HepG2 (cell line): ENCODE data around the gene ZNF341. TPM values are rescaled to one million over a fixed set of nuclear protein-coding genes. Genes with fewer than 3 reads are reported as not detected.
A peak's percentile ranks its signal among the peaks of the same experiment; 100 is the strongest.

Experiments
- CBX2 ChIP-seq, 2 experiments: fragments of 200-600 bp in 1 of 2; sonication (generic); formaldehyde crosslinking in 1 of 2; IDR thresholded peaks; 2 replicates each; pipeline versions ENCODE4 v1.7.0 to v1.8.1; 2018 to 2022; ENCODE audit warnings: low read depth in 2 of 2, low read length in 1 of 2, mild to moderate bottlenecking in 1 of 2, missing genetic modification reagents in 1 of 2
- CENPT ChIP-seq: sonication (generic); formaldehyde crosslinking; IDR thresholded peaks from 2 replicates; pipeline ENCODE4 v1.8.0; 2022; ENCODE audit warnings: low read depth, mild to moderate bottlenecking, moderate library complexity, missing genetic modification reagents
- DNMT3B ChIP-seq: conservative IDR thresholded peaks from 2 replicates; pipeline ENCODE4 v1.6.1; 2016; ENCODE audit warnings: missing biosample characterization, control low read depth
- FOSL1 ChIP-seq: sonication (generic); formaldehyde crosslinking; IDR thresholded peaks from 2 replicates; pipeline ENCODE4 v1.9.0; 2021; ENCODE audit warnings: missing genetic modification reagents, borderline replicate concordance
- GFI1 ChIP-seq: sonication (generic); formaldehyde crosslinking; IDR thresholded peaks from 2 replicates; pipeline ENCODE4 v1.5.0; 2020; ENCODE audit warnings: missing genetic modification reagents, mild to moderate bottlenecking, borderline replicate concordance
- IRF1 ChIP-seq: sonication (generic); formaldehyde crosslinking; IDR thresholded peaks from 2 replicates; pipeline ENCODE4 v1.4.0; 2020; ENCODE audit warnings: low read depth, mild to moderate bottlenecking, missing genetic modification reagents
- KMT2B ChIP-seq: IDR thresholded peaks from 2 replicates; pipeline ENCODE4 v1.6.1; 2016; ENCODE audit warnings: missing genetic modification reagents, missing compliant biosample characterization
- NR2F1 ChIP-seq, 2 experiments: fragments of 450-650 bp in 1 of 2; formaldehyde crosslinking in 1 of 2; IDR thresholded peaks; 2 replicates each; pipeline versions ENCODE4 v1.5.0 to v1.6.1; 2016 to 2020; ENCODE audit warnings: mild to moderate bottlenecking in 1 of 2, missing compliant biosample characterization in 1 of 2, missing genetic modification reagents in 1 of 2, moderate library complexity in 1 of 2
- POGZ ChIP-seq: sonication (generic); formaldehyde crosslinking; IDR thresholded peaks from 2 replicates; pipeline ENCODE4 v1.4.0; 2020; ENCODE audit warnings: mild to moderate bottlenecking, missing genetic modification reagents
- RXRA ChIP-seq: sonication (generic); formaldehyde crosslinking; IDR thresholded peaks from 2 replicates; pipeline ENCODE4 v1.5.1; 2020; ENCODE audit warnings: missing genetic modification reagents
- SOX5 ChIP-seq: IDR thresholded peaks from 2 replicates; pipeline ENCODE4 v1.6.1; 2016; ENCODE audit warnings: borderline replicate concordance
- STAG1 ChIP-seq: sonication (generic); formaldehyde crosslinking; IDR thresholded peaks from 2 replicates; pipeline ENCODE4 v1.4.0; 2020; ENCODE audit warnings: missing genetic modification reagents
- SYNCRIP ChIP-seq: fragments of 200-400 bp; formaldehyde crosslinking; IDR thresholded peaks from 2 replicates; pipeline ENCODE4 v1.6.1; 2018; ENCODE audit warnings: mild to moderate bottlenecking, low read depth, low read length; ENCODE audit not compliant: insufficient read depth
- TCF12 ChIP-seq, 2 experiments: fragments of 450-650 bp in 1 of 2; sonication (generic) in 1 of 2; formaldehyde crosslinking in 1 of 2; IDR thresholded peaks; 2 replicates each; pipeline versions ENCODE4 v1.6.1 to v1.8.0; 2017 to 2022; ENCODE audit warnings: antibody characterized with exemption in 1 of 2, mild to moderate bottlenecking in 1 of 2, missing genetic modification reagents in 1 of 2, moderate library complexity in 1 of 2
- ZBTB33 ChIP-seq: sonication (generic); formaldehyde crosslinking; IDR thresholded peaks from 2 replicates; pipeline ENCODE4 v1.4.0; 2020; ENCODE audit warnings: missing genetic modification reagents
- ZBTB37 ChIP-seq: sonication (generic); formaldehyde crosslinking; IDR thresholded peaks from 2 replicates; pipeline ENCODE4 v1.4.0; 2020; ENCODE audit warnings: mild to moderate bottlenecking, missing genetic modification reagents
- ZBTB39 ChIP-seq: sonication (generic); formaldehyde crosslinking; IDR thresholded peaks from 2 replicates; pipeline ENCODE4 v1.5.0; 2020; ENCODE audit warnings: missing genetic modification reagents
- ZFYVE20 ChIP-seq: sonication (generic); formaldehyde crosslinking; IDR thresholded peaks from 2 replicates; pipeline ENCODE4 v1.8.0; 2023; ENCODE audit warnings: low read depth, mild to moderate bottlenecking, moderate library complexity, missing genetic modification reagents, borderline replicate concordance
- ZNF430 ChIP-seq: sonication (generic); formaldehyde crosslinking; IDR thresholded peaks from 2 replicates; pipeline ENCODE4 v1.9.0; 2021; ENCODE audit warnings: mild to moderate bottlenecking, missing genetic modification reagents
- ZNF547 ChIP-seq: sonication (generic); formaldehyde crosslinking; IDR thresholded peaks from 2 replicates; pipeline ENCODE4 v1.5.1; 2020; ENCODE audit warnings: mild to moderate bottlenecking, missing genetic modification reagents
- ZNF672 ChIP-seq: sonication (generic); formaldehyde crosslinking; IDR thresholded peaks from 2 replicates; pipeline ENCODE4 v1.8.1; 2022; ENCODE audit warnings: missing genetic modification reagents
- ZNF777 ChIP-seq: sonication (generic); formaldehyde crosslinking; IDR thresholded peaks from 2 replicates; pipeline ENCODE4 v1.4.0; 2020; ENCODE audit warnings: missing genetic modification reagents
- ZSCAN21 ChIP-seq: sonication (generic); formaldehyde crosslinking; IDR thresholded peaks from 2 replicates; pipeline ENCODE4 v1.8.0; 2022; ENCODE audit warnings: mild to moderate bottlenecking, missing genetic modification reagents, moderate library complexity, borderline replicate concordance
- polyA plus RNA-seq, 8 experiments: library from polyadenylated mRNA; depleted of rRNA in 3 of 8; stranded (reverse) in 7 of 8; unstranded in 1 of 8; fragments of >200 nt; fragmentation: Illumina TruSeq in 4 of 8; extraction: Trizol in 4 of 8; gene quantifications; 2 replicates each; pipeline versions ENCODE4 v1.2.1 to v1.2.3, GENCODE V29; 2011 to 2016; ENCODE audit warnings: low read depth in 4 of 8, missing spikeins in 1 of 8, mixed read lengths in 1 of 8; ENCODE audit not compliant: insufficient read depth in 1 of 8
- total RNA-seq, 5 experiments: library from RNA; depleted of rRNA; stranded (reverse); fragments of >200 nt; fragmentation: Illumina TruSeq; extraction: Trizol; gene quantifications; 2 replicates each; pipeline ENCODE4 v1.2.3, GENCODE V29; 2016; ENCODE audit warnings: low read depth in 1 of 5

Gene ZNF341
- total and polyA plus RNA-seq, 2 of the 13 experiments (the other 11 are each of a cell fraction or from before 2014, with no cell fraction given) = 1.1 to 2.2 TPM

GRCh38 chr20:33731693-33732165, at the start of gene ZNF341 (continued):
- TF ChIP-seq NR2F1 (CRISPR knock-in tag; IDR thresholded peaks at IDR 0.05) = no peak
- peak; percentile 79 for TF ChIP-seq RXRA
- no peak for TF ChIP-seq ZSCAN21 (CRISPR knock-in tag)
- no peak; the same call in 1 of the 2 replicates for TF ChIP-seq ZNF547 (CRISPR knock-in tag)
- TF ChIP-seq ZBTB33 (CRISPR knock-in tag) = peak; percentile 79
- TF ChIP-seq ZBTB37 (CRISPR knock-in tag) = no peak
- no peak for TF ChIP-seq ZNF672 (CRISPR knock-in tag)
- TF ChIP-seq SOX5 (CRISPR knock-in tag) = peak; percentile 34
- TF ChIP-seq SYNCRIP = no peak
- peak; percentile 84 for TF ChIP-seq CENPT (CRISPR knock-in tag)
- TF ChIP-seq GFI1 = no peak
- TF ChIP-seq TCF12 (IDR thresholded peaks at IDR 0.05) = no peak
- no peak for TF ChIP-seq TCF12 (CRISPR knock-in tag; IDR thresholded peaks at IDR 0.05)
- TF ChIP-seq DNMT3B (CRISPR knock-in tag) = peak; percentile 80
- TF ChIP-seq KMT2B (CRISPR knock-in tag) = peak; percentile 22; the same call in 1 of the 2 replicates
- TF ChIP-seq ZNF430 = no peak; the same call in 1 of the 2 replicates
- peak; percentile 89 for TF ChIP-seq STAG1 (CRISPR knock-in tag)
- no peak; the same call in 1 of the 2 replicates for TF ChIP-seq POGZ (CRISPR knock-in tag)
- no peak for TF ChIP-seq ZNF777 (CRISPR knock-in tag)
- TF ChIP-seq IRF1 (CRISPR knock-in tag) = no peak
- TF ChIP-seq FOSL1 = no peak
- no peak for TF ChIP-seq ZFYVE20 (CRISPR knock-in tag)
- TF ChIP-seq ZBTB39 (CRISPR knock-in tag) = no peak
- TF ChIP-seq CBX2 (IDR thresholded peaks at IDR 0.05; ENCODE audit: low read depth, low read length) = no peak
- TF ChIP-seq CBX2 (CRISPR knock-in tag; IDR thresholded peaks at IDR 0.05; ENCODE audit: low read depth) = no peak
